Trophoblast cell (in vitro differentiated cells and primary cell): ENCODE results near the gene TPPP. TPM values are rescaled to one million over a fixed set of nuclear protein-coding genes. Genes with fewer than 3 reads are reported as not detected.
"Not testable (repeated sequence)": the region's sequence is repeated elsewhere in the genome, so short reads cannot be mapped to it uniquely, and the experiment has no call there.

Experiments
- DNase-seq, 2 donors: peaks; one replicate each; pipeline ENCODE4 v3.0.0-alpha.2; 2016
- H2AFZ ChIP-seq: 2 replicates; pipeline ENCODE4 v1.6.1; 2013; ENCODE audit warnings: low read length, moderate library complexity, mild to moderate bottlenecking; ENCODE audit not compliant: insufficient read depth, poor library complexity
- H2AK5ac ChIP-seq: 2 replicates; pipeline ENCODE4 v1.6.1; 2013; ENCODE audit warnings: mild to moderate bottlenecking, low read length
- H2BK120ac ChIP-seq: 2 replicates; pipeline ENCODE4 v1.6.1; 2013; ENCODE audit warnings: low read length, mild to moderate bottlenecking, moderate library complexity; ENCODE audit not compliant: insufficient read depth, poor library complexity
- H2BK12ac ChIP-seq: 2 replicates; pipeline ENCODE4 v1.6.1; 2013; ENCODE audit warnings: mild to moderate bottlenecking, low read length, moderate library complexity
- H2BK5ac ChIP-seq: 2 replicates; pipeline ENCODE4 v1.6.1; 2013; ENCODE audit warnings: low read length, low read depth, moderate library complexity, mild to moderate bottlenecking; ENCODE audit not compliant: poor library complexity
- H3K14ac ChIP-seq: 2 replicates; pipeline ENCODE4 v1.6.1; 2013; ENCODE audit warnings: mild to moderate bottlenecking, low read length
- H3K18ac ChIP-seq: 2 replicates; pipeline ENCODE4 v1.6.1; 2013; ENCODE audit warnings: mild to moderate bottlenecking, low read length
- H3K23ac ChIP-seq: 2 replicates; pipeline ENCODE4 v1.6.1; 2013; ENCODE audit warnings: low read length
- H3K27ac ChIP-seq: 2 replicates; pipeline ENCODE4 v1.5.1; 2013; ENCODE audit warnings: low read depth, mild to moderate bottlenecking, inconsistent platforms, low read length, moderate library complexity
- H3K27me3 ChIP-seq: 2 replicates; pipeline ENCODE4 v1.6.1; 2013; ENCODE audit warnings: inconsistent platforms, mild to moderate bottlenecking, low read length, moderate library complexity; ENCODE audit not compliant: insufficient read depth
- H3K36me3 ChIP-seq, 2 experiments: 1 replicate in 1 of 2; 2 replicates in 1 of 2; pipeline ENCODE4 v1.6.1; 2013; ENCODE audit warnings: low read length in 2 of 2, mild to moderate bottlenecking in 2 of 2, moderate library complexity in 1 of 2; ENCODE audit not compliant: insufficient read depth in 2 of 2, control insufficient read depth in 1 of 2
- H3K4ac ChIP-seq: 2 replicates; pipeline ENCODE4 v1.6.1; 2013; ENCODE audit warnings: low read depth, mild to moderate bottlenecking, low read length, moderate library complexity
- H3K4me1 ChIP-seq, 2 experiments: 1 replicate in 1 of 2; 2 replicates in 1 of 2; pipeline ENCODE4 v1.6.1; 2013; ENCODE audit warnings: low read length in 2 of 2, mild to moderate bottlenecking in 2 of 2, moderate library complexity in 1 of 2; ENCODE audit not compliant: insufficient read depth in 2 of 2, control insufficient read depth in 1 of 2
- H3K4me2 ChIP-seq: 2 replicates; pipeline ENCODE4 v1.6.1; 2013; ENCODE audit warnings: inconsistent platforms, mild to moderate bottlenecking, low read length, moderate library complexity
- H3K4me3 ChIP-seq: 2 replicates; pipeline ENCODE4 v1.5.1; 2013; ENCODE audit warnings: mild to moderate bottlenecking, low read depth, low read length, inconsistent platforms
- H3K79me1 ChIP-seq: one replicate; pipeline ENCODE4 v1.6.1; 2013; ENCODE audit warnings: low read length
- H3K79me2 ChIP-seq: 2 replicates; pipeline ENCODE4 v1.6.1; 2013; ENCODE audit warnings: low read length, mild to moderate bottlenecking; ENCODE audit not compliant: control insufficient read depth, insufficient read depth, poor library complexity
- H3K9ac ChIP-seq: 2 replicates; pipeline ENCODE4 v1.6.1; 2013; ENCODE audit warnings: mild to moderate bottlenecking, low read length
- H3K9me3 ChIP-seq: 2 replicates; pipeline ENCODE4 v1.6.1; 2013; ENCODE audit warnings: low read depth, mild to moderate bottlenecking, control low read depth, inconsistent platforms, low read length; ENCODE audit not compliant: insufficient read depth
- H4K12ac ChIP-seq: 2 replicates; pipeline ENCODE4 v1.6.1; 2013; ENCODE audit warnings: low read depth, mild to moderate bottlenecking, low read length, moderate library complexity
- H4K8ac ChIP-seq: 2 replicates; pipeline ENCODE4 v1.6.1; 2013; ENCODE audit warnings: low read depth, mild to moderate bottlenecking, low read length, moderate library complexity
- H4K91ac ChIP-seq: one replicate; pipeline ENCODE4 v1.6.1; 2013; ENCODE audit warnings: low read depth, mild to moderate bottlenecking, low read length, moderate library complexity
- WGBS: extraction: QIAGEN DNeasy Blood & Tissue Kit; methylation state at CpG from one replicate; pipeline ENCODE4 v1.1.7; 2013; ENCODE audit warnings: missing lambda C conversion rate; ENCODE audit not compliant: insufficient read length, insufficient coverage; ENCODE audit errors: extremely low coverage; 5-methylcytosine and 5-hydroxymethylcytosine counted together
- polyA plus RNA-seq: library from polyadenylated mRNA; stranded (reverse); fragments of 200-250 nt; gene quantifications from 2 replicates; pipeline ENCODE4 v1.2.3, GENCODE V29; 2013

The TPPP gene
- 0.11 and 0.12 TPM in 2 replicates for polyA plus RNA-seq

GRCh38 chr5:693271-694041, at the start of gene TPPP:
Gene TPPP, minus strand, starts transcription at chr5:693352. Its CDS starts 15,292 bp downstream, at chr5:678060.
- H3K4me3 ChIP-seq, result peak within 1 kb of the TSS; percentile 62
- not testable (repeated sequence) for H2AK5ac ChIP-seq, H3K79me1 ChIP-seq, H3K79me2 ChIP-seq, H2BK120ac ChIP-seq, H3K27ac ChIP-seq, H4K91ac ChIP-seq, H3K4me1 ChIP-seq, H3K23ac ChIP-seq, H3K4ac ChIP-seq, H3K18ac ChIP-seq, H4K12ac ChIP-seq, H3K9ac ChIP-seq, H2BK5ac ChIP-seq, H3K14ac ChIP-seq, H3K36me3 ChIP-seq, H3K27me3 ChIP-seq, H2AFZ ChIP-seq, H3K9me3 ChIP-seq, H2BK12ac ChIP-seq
- DNase-seq, result peak; percentile 63 to 80
- peak within 1 kb of the TSS; percentile 28 for H4K8ac ChIP-seq
- no CpG with 5 or more reads among the region's 109 CpGs for WGBS
- H3K4me2 ChIP-seq, result peak within 1 kb of the TSS; percentile 85

GRCh38 chr5:742276-742675, 49.1 kb upstream of the TPPP start:
- not testable (repeated sequence) for H3K23ac ChIP-seq, H4K91ac ChIP-seq, H3K79me1 ChIP-seq, H3K4me3 ChIP-seq, DNase-seq, H3K36me3 ChIP-seq, H2BK120ac ChIP-seq, H2AK5ac ChIP-seq, H3K18ac ChIP-seq, H4K12ac ChIP-seq, H3K14ac ChIP-seq, H3K4me2 ChIP-seq, H3K4me1 ChIP-seq, H2BK12ac ChIP-seq, H3K79me2 ChIP-seq, H3K4ac ChIP-seq, H2AFZ ChIP-seq, H3K27ac ChIP-seq, H3K9ac ChIP-seq, H3K9me3 ChIP-seq, H2BK5ac ChIP-seq, H3K27me3 ChIP-seq, H4K8ac ChIP-seq
- WGBS, result no CpG with 5 or more reads among the region's 6 CpGs

- H2AFZ ChIP-seq, DNase-seq, H3K4me1 ChIP-seq, H3K79me1 ChIP-seq, H2BK5ac ChIP-seq, H3K36me3 ChIP-seq, H2BK12ac ChIP-seq, H3K9me3 ChIP-seq, H3K9ac ChIP-seq, H2BK120ac ChIP-seq, H3K18ac ChIP-seq, H3K4me2 ChIP-seq, H4K91ac ChIP-seq, H3K79me2 ChIP-seq, H3K4me3 ChIP-seq, H2AK5ac ChIP-seq, H3K4ac ChIP-seq, H3K27ac ChIP-seq, H3K27me3 ChIP-seq, H3K23ac ChIP-seq, H4K8ac ChIP-seq, H4K12ac ChIP-seq, H3K14ac ChIP-seq: not testable (repeated sequence)
- no CpG with 5 or more reads among the region's 1 CpG for WGBS
Observed at GRCh38 chr5:734145-734544, 41.0 kb upstream of the TPPP start.

DNA sequence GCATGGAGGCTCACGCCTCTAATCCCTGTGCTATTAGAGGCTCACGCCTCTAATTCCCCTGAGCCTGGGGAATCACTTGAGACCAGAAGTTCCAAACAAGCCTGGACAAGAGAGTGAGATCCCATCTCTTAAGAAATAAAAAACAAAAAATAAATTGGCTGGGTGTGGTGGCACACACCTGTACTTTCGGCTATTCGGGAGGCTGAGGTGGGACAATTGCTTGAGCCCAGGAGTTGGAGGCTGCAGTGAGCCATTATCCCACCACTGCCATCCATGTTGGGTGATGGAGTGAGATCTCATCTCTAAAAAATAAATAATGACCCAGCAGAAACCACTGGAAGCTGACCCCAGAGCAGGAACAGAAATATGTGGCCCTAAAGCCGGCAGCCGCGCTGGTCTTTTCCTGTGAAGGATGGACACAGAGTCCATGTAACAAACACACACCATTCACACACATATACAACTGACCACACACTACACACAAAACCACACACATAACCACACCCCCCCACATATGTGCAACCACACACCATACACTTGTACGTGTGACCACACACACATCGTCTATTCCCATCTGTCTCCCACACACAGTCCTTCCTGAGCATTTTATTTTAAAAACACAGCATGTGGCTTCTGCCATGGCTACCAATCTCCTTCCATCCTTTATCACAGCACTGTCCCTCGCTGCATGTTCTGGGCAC, 39.8 kb upstream of the TPPP start:
- not testable (repeated sequence) for H3K4me1 ChIP-seq, H4K91ac ChIP-seq, H3K4me2 ChIP-seq, H2BK120ac ChIP-seq, H2AFZ ChIP-seq, DNase-seq, H3K27ac ChIP-seq, H3K79me2 ChIP-seq, H4K12ac ChIP-seq, H3K9ac ChIP-seq, H3K9me3 ChIP-seq, H3K23ac ChIP-seq, H3K14ac ChIP-seq, H2BK12ac ChIP-seq, H3K18ac ChIP-seq, H3K79me1 ChIP-seq, H2BK5ac ChIP-seq, H3K4ac ChIP-seq, H2AK5ac ChIP-seq, H4K8ac ChIP-seq, H3K27me3 ChIP-seq, H3K36me3 ChIP-seq
- no CpG with 5 or more reads among the region's 10 CpGs for WGBS
- peak overlapping the region; percentile 35 for H3K4me3 ChIP-seq
